ENCODE data around the gene DOCK2.
A peak's percentile ranks its signal among the peaks of the same experiment; 100 is the strongest.

DOCK2 gene

DNA sequence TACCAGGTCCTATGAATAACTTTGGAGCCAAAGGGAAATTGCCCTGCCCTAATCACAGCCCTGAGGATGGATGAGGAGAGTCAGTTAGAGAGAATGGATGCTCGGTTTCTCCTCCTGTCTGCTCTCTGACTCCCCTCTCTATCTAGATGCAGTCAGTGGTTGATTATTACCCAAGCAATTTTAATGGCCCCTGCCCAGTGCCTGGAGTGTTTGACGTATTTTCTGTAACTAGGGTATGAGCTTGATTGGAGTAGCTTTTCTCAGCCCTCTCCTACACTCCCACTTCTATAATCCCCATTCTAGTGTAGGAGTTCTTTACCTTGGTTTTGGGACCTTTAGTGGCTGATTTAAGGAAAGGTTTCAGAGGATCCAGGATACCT lies 60.4 kb downstream of the DOCK2 start (continued):
- TF ChIP-seq, protein P1, sequence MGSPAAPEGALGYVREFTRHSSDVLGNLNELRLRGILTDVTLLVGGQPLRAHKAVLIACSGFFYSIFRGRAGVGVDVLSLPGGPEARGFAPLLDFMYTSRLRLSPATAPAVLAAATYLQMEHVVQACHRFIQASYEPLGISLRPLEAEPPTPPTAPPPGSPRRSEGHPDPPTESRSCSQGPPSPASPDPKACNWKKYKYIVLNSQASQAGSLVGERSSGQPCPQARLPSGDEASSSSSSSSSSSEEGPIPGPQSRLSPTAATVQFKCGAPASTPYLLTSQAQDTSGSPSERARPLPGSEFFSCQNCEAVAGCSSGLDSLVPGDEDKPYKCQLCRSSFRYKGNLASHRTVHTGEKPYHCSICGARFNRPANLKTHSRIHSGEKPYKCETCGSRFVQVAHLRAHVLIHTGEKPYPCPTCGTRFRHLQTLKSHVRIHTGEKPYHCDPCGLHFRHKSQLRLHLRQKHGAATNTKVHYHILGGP (tag by site-specific recombination; IDR thresholded peaks at IDR 0.05), result no peak
- TF ChIP-seq ZNF600 (tag by site-specific recombination; IDR thresholded peaks at IDR 0.05), result no peak
- TF ChIP-seq ZNF624 (tag by site-specific recombination; IDR thresholded peaks at IDR 0.05), result no peak
- no peak for TF ChIP-seq ZNF473 (tag by site-specific recombination; IDR thresholded peaks at IDR 0.05)

DNA sequence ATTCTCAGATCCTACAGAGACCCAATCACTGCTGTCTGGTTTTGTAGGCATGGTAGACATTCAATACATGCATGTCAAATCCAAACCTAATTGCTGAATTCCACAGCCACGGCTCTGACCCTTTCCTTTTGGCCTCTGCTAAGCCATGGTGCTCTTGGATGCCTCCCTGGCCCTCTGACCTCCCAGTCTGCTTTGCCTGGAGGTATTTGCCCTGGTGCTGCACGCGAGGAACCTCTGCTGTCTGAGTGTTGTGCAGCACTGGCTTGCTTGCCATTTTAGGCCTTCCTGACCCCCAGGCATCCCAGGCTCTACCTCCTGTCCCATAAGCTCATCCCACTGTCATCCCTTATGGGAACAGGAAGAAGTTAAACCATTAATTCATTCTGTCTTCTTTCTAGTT lies 60.9 kb downstream of the DOCK2 start:
- CTCF ChIA-PET, result no interaction called here
- no peaks in the 10 kb centered on the region for H3K9me3 ChIP-seq (ENCODE audit: control insufficient read depth, insufficient read depth, low read depth, low read length)
- peaks cover 7% of the 10 kb centered on the region; the same call in 1 of the 2 replicates for H3K4me1 ChIP-seq (ENCODE audit: control insufficient read depth, insufficient read depth, low read length)
- TF ChIP-seq ZNF19 (tag by site-specific recombination; IDR thresholded peaks at IDR 0.05; ENCODE audit: low read depth) (no peak), ZNF777 (tag by site-specific recombination; IDR thresholded peaks at IDR 0.05; ENCODE audit: borderline replicate concordance) (no peak), GLI4 (tag by site-specific recombination; IDR thresholded peaks at IDR 0.05) (no peak), ZNF157 (tag by site-specific recombination; IDR thresholded peaks at IDR 0.05) (no peak)
- TF ChIP-seq, protein P2, sequence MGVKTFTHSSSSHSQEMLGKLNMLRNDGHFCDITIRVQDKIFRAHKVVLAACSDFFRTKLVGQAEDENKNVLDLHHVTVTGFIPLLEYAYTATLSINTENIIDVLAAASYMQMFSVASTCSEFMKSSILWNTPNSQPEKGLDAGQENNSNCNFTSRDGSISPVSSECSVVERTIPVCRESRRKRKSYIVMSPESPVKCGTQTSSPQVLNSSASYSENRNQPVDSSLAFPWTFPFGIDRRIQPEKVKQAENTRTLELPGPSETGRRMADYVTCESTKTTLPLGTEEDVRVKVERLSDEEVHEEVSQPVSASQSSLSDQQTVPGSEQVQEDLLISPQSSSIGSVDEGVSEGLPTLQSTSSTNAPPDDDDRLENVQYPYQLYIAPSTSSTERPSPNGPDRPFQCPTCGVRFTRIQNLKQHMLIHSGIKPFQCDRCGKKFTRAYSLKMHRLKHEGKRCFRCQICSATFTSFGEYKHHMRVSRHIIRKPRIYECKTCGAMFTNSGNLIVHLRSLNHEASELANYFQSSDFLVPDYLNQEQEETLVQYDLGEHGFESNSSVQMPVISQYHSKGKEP (tag by site-specific recombination; IDR thresholded peaks at IDR 0.05), result no peak
- H3K4me3 ChIP-seq (ENCODE audit: low read depth, low read length), result no peak overlapping the region
- H3K36me3 ChIP-seq (ENCODE audit: control insufficient read depth in 2 of 2, insufficient read depth in 1 of 2, low read length in 2 of 2), result no peaks in the 10 kb centered on the region
- H3K27ac ChIP-seq (ENCODE audit: extremely low read depth, low read depth, low read length), result no peak overlapping the region
- POLR2A ChIA-PET, result no interaction called here

DNA sequence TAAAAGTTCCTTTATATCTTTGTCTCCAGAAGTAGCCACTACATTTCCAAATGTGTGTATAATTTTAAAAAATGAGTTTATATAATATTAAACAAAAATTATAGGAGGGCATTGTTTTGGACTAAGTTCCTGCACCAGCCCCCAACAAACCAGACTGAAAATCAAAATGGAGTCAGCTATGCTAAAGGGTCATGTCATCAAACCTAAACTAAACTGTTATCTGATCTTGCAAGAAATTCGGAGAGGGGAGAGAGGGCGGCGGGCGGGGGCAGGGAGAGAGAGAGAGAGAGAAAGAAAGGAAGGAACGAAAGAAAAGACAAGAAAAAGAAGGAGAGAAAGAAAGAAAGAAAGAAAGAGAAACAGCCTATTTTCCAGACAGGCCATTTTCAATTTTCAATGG lies 63.5 kb downstream of the DOCK2 start:
- Histone ChIP-seq H3K4me1 (ENCODE audit: control insufficient read depth, insufficient read depth, low read length) (peaks cover 7% of the 10 kb centered on the region; the same call in 1 of the 2 replicates), H3K36me3 (ENCODE audit: control insufficient read depth in 2 of 2, insufficient read depth in 1 of 2, low read length in 2 of 2) (no peaks in the 10 kb centered on the region), H3K27ac (ENCODE audit: extremely low read depth, low read depth, low read length) (no peak overlapping the region), H3K9me3 (ENCODE audit: control insufficient read depth, insufficient read depth, low read depth, low read length) (no peaks in the 10 kb centered on the region), H3K4me3 (ENCODE audit: low read depth, low read length) (no peak overlapping the region)
- TF ChIP-seq REPIN1 (tag by site-specific recombination; IDR thresholded peaks at IDR 0.05; ENCODE audit: low read depth), result no peak
- TF ChIP-seq GLIS2 (tag by site-specific recombination; IDR thresholded peaks at IDR 0.05), result no peak
- ChIA-PET POLR2A (no interaction called here), CTCF (interaction anchor here (0.6 to 2.7 kb wide), 5 partner anchors 171 to 713 kb away, joined by 3 to 16 read pairs (median 4); no protein-coding TSS in a partner anchor)

DNA sequence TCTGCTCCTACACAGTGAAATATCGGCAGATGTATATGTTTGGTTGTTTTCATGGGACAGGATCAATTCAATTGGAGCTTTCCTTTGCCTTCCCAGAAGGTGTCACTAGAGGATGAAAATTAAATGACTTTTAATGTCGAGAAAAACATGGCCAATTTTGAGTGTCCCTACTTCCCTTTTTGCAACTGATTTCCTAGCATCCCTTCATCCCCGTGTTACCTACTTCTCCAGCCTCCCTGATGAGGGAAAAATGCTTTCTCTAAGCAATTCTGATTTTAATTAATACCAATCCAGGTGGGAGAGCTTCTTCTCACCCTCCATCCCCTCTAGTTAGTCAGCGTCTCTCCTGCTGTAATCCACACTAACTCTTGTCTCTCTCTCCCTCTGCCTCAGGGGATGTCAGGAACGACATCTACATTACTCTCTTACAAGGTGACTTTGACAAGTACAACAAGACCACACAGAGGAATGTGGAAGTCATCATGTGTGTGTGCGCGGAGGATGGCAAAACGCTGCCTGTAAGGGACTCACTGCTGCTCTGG lies 64.9 kb downstream of the DOCK2 start:
- TF ChIP-seq ZNF701 (tag by site-specific recombination; IDR thresholded peaks at IDR 0.05) (no peak), ZNF366 (tag by site-specific recombination; conservative IDR thresholded peaks at IDR 0.05) (peak; percentile 52; the same call in 1 of the 2 replicates), ZNF654 (tag by site-specific recombination; IDR thresholded peaks at IDR 0.05; ENCODE audit: low read depth) (peak; percentile 52)
- TF ChIP-seq, protein P3, sequence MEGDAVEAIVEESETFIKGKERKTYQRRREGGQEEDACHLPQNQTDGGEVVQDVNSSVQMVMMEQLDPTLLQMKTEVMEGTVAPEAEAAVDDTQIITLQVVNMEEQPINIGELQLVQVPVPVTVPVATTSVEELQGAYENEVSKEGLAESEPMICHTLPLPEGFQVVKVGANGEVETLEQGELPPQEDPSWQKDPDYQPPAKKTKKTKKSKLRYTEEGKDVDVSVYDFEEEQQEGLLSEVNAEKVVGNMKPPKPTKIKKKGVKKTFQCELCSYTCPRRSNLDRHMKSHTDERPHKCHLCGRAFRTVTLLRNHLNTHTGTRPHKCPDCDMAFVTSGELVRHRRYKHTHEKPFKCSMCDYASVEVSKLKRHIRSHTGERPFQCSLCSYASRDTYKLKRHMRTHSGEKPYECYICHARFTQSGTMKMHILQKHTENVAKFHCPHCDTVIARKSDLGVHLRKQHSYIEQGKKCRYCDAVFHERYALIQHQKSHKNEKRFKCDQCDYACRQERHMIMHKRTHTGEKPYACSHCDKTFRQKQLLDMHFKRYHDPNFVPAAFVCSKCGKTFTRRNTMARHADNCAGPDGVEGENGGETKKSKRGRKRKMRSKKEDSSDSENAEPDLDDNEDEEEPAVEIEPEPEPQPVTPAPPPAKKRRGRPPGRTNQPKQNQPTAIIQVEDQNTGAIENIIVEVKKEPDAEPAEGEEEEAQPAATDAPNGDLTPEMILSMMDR (tag by site-specific recombination; IDR thresholded peaks at IDR 0.05), result peak; percentile 35; the same call in 1 of the 2 replicates
- TF ChIP-seq, protein P4, sequence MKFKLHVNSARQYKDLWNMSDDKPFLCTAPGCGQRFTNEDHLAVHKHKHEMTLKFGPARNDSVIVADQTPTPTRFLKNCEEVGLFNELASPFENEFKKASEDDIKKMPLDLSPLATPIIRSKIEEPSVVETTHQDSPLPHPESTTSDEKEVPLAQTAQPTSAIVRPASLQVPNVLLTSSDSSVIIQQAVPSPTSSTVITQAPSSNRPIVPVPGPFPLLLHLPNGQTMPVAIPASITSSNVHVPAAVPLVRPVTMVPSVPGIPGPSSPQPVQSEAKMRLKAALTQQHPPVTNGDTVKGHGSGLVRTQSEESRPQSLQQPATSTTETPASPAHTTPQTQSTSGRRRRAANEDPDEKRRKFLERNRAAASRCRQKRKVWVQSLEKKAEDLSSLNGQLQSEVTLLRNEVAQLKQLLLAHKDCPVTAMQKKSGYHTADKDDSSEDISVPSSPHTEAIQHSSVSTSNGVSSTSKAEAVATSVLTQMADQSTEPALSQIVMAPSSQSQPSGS (tag by site-specific recombination; IDR thresholded peaks at IDR 0.05; ENCODE audit: low read depth), result no peak
- peaks cover 3% of the 10 kb centered on the region; the same call in 1 of the 2 replicates for H3K4me1 ChIP-seq (ENCODE audit: control insufficient read depth, insufficient read depth, low read length)
- no peaks in the 10 kb centered on the region for H3K9me3 ChIP-seq (ENCODE audit: control insufficient read depth, insufficient read depth, low read depth, low read length)
- no peaks in the 10 kb centered on the region for H3K36me3 ChIP-seq (ENCODE audit: control insufficient read depth in 2 of 2, insufficient read depth in 1 of 2, low read length in 2 of 2)
- H3K4me3 ChIP-seq (ENCODE audit: low read depth, low read length), result no peak overlapping the region
- CTCF ChIA-PET, result interaction anchor here (0.6 to 2.7 kb wide), 23 partner anchors 8 to 706 kb away, joined by 3 to 16 read pairs (median 3); no protein-coding TSS in a partner anchor
- no peak overlapping the region for H3K27ac ChIP-seq (ENCODE audit: extremely low read depth, low read depth, low read length)
- POLR2A ChIA-PET, result interaction anchor here (1.9 kb wide), 1 partner anchor 118 kb away, joined by 7 read pairs; the partner anchor contains the start of gene SPDL1

Measured in HEK293 (cell line).